HEK293 (cell line): ENCODE measurements around the gene NCOR2.

Experiments
- CTCF ChIA-PET: fragments of 350-600 bp; formaldehyde crosslinking; extraction: SDS; loops from one replicate; lab custom pipeline; 2021; ENCODE audit warnings: antibody characterized with exemption; lab: Yijun Ruan, JAX
- POLR2A ChIA-PET: fragments of 300-600 bp; formaldehyde crosslinking; extraction: SDS; loops from one replicate; lab custom pipeline; 2020; ENCODE audit warnings: antibody characterized with exemption, inconsistent platforms; lab: Yijun Ruan, JAX
- H3K27ac ChIP-seq: fragments of 200-500 bp; sonication (Bioruptor generic); 2 replicates; pipeline ENCODE4 v1.5.1; 2014; ENCODE audit warnings: low read depth, low read length, control low read depth, inconsistent platforms; ENCODE audit errors: extremely low read depth
- H3K36me3 ChIP-seq, 2 experiments: fragments of 200-500 bp in 1 of 2; sonication (Bioruptor generic) in 1 of 2; 1 replicate in 1 of 2; 2 replicates in 1 of 2; pipeline ENCODE4 v1.5.1; 2014 to 2017; ENCODE audit warnings: inconsistent platforms in 2 of 2, low read length in 2 of 2; ENCODE audit not compliant: control insufficient read depth in 2 of 2, insufficient read depth in 1 of 2
- H3K4me1 ChIP-seq: fragments of 200-500 bp; sonication (Bioruptor generic); 2 replicates; pipeline ENCODE4 v1.5.1; 2014; ENCODE audit warnings: mild to moderate bottlenecking, low read length, inconsistent platforms; ENCODE audit not compliant: control insufficient read depth, insufficient read depth
- H3K4me3 ChIP-seq: 2 replicates; pipeline ENCODE4 v1.5.1; 2011; ENCODE audit warnings: low read depth, mild to moderate bottlenecking, control low read depth, low read length, moderate library complexity
- H3K9me3 ChIP-seq: fragments of 200-500 bp; sonication (Bioruptor generic); 2 replicates; pipeline ENCODE4 v1.5.1; 2014; ENCODE audit warnings: low read depth, low read length, inconsistent platforms; ENCODE audit not compliant: control insufficient read depth, insufficient read depth
- AEBP2 ChIP-seq: fragments of 450-650 bp; formaldehyde crosslinking; IDR thresholded peaks from 2 replicates; pipeline ENCODE4 v1.5.1; 2016; ENCODE audit warnings: missing biosample characterization, missing genetic modification characterization, borderline replicate concordance
- KLF10 ChIP-seq: fragments of 450-650 bp; IDR thresholded peaks from 2 replicates; pipeline ENCODE4 v1.5.1; 2018; ENCODE audit warnings: missing biosample characterization, mild to moderate bottlenecking, missing genetic modification characterization
- YY2 ChIP-seq: fragments of 450-650 bp; formaldehyde crosslinking; IDR thresholded peaks from 2 replicates; pipeline ENCODE4 v1.5.1; 2016; ENCODE audit warnings: missing biosample characterization, missing genetic modification characterization
- ZNF157 ChIP-seq: fragments of 450-650 bp; formaldehyde crosslinking; IDR thresholded peaks from 2 replicates; pipeline ENCODE4 v1.5.1; 2016; ENCODE audit warnings: missing biosample characterization, missing genetic modification characterization
- ZNF16 ChIP-seq: fragments of 450-650 bp; formaldehyde crosslinking; IDR thresholded peaks from 2 replicates; pipeline ENCODE4 v1.5.1; 2016; ENCODE audit warnings: low read depth, missing biosample characterization, missing genetic modification characterization
- ZNF302 ChIP-seq: fragments of 450-650 bp; formaldehyde crosslinking; IDR thresholded peaks from 2 replicates; pipeline ENCODE4 v1.5.1; 2016; ENCODE audit warnings: missing biosample characterization, missing genetic modification characterization, low read depth
- ZNF423 ChIP-seq: fragments of 450-650 bp; formaldehyde crosslinking; IDR thresholded peaks from 2 replicates; pipeline ENCODE4 v1.5.1; 2016; ENCODE audit warnings: missing biosample characterization, missing genetic modification characterization
- ZNF624 ChIP-seq: fragments of 450-650 bp; formaldehyde crosslinking; IDR thresholded peaks from 2 replicates; pipeline ENCODE4 v1.5.1; 2017; ENCODE audit warnings: missing biosample characterization, missing genetic modification characterization
- ZNF660 ChIP-seq: fragments of 450-650 bp; IDR thresholded peaks from 2 replicates; pipeline ENCODE4 v1.5.1; 2018; ENCODE audit warnings: missing biosample characterization, mild to moderate bottlenecking, missing genetic modification characterization
- ZNF670 ChIP-seq: fragments of 450-650 bp; formaldehyde crosslinking; IDR thresholded peaks from 2 replicates; pipeline ENCODE4 v1.5.1; 2016; ENCODE audit warnings: missing biosample characterization, missing genetic modification characterization, low read depth
- ZNF747 ChIP-seq: fragments of 450-650 bp; formaldehyde crosslinking; IDR thresholded peaks from 2 replicates; pipeline ENCODE4 v1.5.1; 2016; ENCODE audit warnings: missing biosample characterization, missing genetic modification characterization
- ZNF76 ChIP-seq: fragments of 450-650 bp; formaldehyde crosslinking; IDR thresholded peaks from 2 replicates; pipeline ENCODE4; 2016; ENCODE audit warnings: low read depth, missing biosample characterization, missing genetic modification characterization, borderline replicate concordance
- ZNF843 ChIP-seq: fragments of 450-650 bp; formaldehyde crosslinking; IDR thresholded peaks from 2 replicates; pipeline ENCODE4 v1.5.1; 2016; ENCODE audit warnings: missing biosample characterization, missing genetic modification characterization
- TF ChIP-seq, protein P1 (sequence below): fragments of 450-650 bp; formaldehyde crosslinking; conservative IDR thresholded peaks from 2 replicates; pipeline ENCODE4 v1.5.1; 2016; ENCODE audit warnings: low read depth, missing biosample characterization, missing genetic modification characterization
- TF ChIP-seq, protein P2 (sequence below): fragments of 450-650 bp; formaldehyde crosslinking; IDR thresholded peaks from 2 replicates; pipeline ENCODE4 v1.5.1; 2016; ENCODE audit warnings: missing biosample characterization, missing genetic modification characterization

The NCOR2 gene

GRCh38 chr12:124579921-124580517 is 12.6 kb upstream of the NCOR2 start:
- TF ChIP-seq, protein P1, sequence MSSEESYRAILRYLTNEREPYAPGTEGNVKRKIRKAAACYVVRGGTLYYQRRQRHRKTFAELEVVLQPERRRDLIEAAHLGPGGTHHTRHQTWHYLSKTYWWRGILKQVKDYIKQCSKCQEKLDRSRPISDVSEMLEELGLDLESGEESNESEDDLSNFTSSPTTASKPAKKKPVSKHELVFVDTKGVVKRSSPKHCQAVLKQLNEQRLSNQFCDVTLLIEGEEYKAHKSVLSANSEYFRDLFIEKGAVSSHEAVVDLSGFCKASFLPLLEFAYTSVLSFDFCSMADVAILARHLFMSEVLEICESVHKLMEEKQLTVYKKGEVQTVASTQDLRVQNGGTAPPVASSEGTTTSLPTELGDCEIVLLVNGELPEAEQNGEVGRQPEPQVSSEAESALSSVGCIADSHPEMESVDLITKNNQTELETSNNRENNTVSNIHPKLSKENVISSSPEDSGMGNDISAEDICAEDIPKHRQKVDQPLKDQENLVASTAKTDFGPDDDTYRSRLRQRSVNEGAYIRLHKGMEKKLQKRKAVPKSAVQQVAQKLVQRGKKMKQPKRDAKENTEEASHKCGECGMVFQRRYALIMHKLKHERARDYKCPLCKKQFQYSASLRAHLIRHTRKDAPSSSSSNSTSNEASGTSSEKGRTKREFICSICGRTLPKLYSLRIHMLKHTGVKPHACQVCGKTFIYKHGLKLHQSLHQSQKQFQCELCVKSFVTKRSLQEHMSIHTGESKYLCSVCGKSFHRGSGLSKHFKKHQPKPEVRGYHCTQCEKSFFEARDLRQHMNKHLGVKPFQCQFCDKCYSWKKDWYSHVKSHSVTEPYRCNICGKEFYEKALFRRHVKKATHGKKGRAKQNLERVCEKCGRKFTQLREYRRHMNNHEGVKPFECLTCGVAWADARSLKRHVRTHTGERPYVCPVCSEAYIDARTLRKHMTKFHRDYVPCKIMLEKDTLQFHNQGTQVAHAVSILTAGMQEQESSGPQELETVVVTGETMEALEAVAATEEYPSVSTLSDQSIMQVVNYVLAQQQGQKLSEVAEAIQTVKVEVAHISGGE = no peak
- TF ChIP-seq, all 188 proteins: peak for 0
- ChIA-PET CTCF (interaction anchor here (1.1 to 1.8 kb wide), 2 partner anchors 11 to 15 kb away, joined by 3 to 6 read pairs; no protein-coding TSS in a partner anchor), POLR2A (interaction anchor here (0.6 kb wide), 1 partner anchor 46 kb away, joined by 3 read pairs; no protein-coding TSS in a partner anchor)
- Histone ChIP-seq H3K27ac (no peak overlapping the region), H3K36me3 (no peaks in the 10 kb centered on the region), H3K4me1 (no peaks in the 10 kb centered on the region), H3K4me3 (no peak overlapping the region), H3K9me3 (no peaks in the 10 kb centered on the region; the same call in 1 of the 2 replicates)

DNA sequence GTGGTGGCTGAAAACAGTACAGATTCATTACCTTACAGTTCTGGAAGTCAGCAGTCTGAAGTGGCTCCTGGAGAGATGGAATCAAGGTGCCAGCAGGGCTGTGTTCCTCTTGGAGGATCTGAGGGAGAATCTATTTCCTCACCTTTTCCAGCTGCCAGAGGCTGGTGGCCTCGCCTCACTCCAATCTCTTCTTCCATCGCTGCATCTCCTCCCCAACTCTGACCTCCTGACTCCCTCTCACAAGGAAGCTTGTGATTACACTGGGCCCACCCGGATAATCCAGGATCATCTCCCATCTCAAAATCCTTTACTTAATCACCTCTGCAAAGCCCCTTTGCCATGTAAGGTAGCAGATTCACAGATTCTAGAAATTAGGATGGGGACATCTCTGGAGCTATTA is 11.4 kb upstream of the NCOR2 start:
- ChIA-PET POLR2A (no interaction called here), CTCF (interaction anchor here (1.1 kb wide), 1 partner anchor 16 kb away, joined by 3 read pairs; no protein-coding TSS in a partner anchor)
- Histone ChIP-seq H3K4me3 (no peak overlapping the region), H3K27ac (no peak overlapping the region), H3K36me3 (no peaks in the 10 kb centered on the region), H3K4me1 (no peaks in the 10 kb centered on the region), H3K9me3 (no peaks in the 10 kb centered on the region; the same call in 1 of the 2 replicates)
- TF ChIP-seq ZNF16 (tag by site-specific recombination) = no peak
- no peak for TF ChIP-seq ZNF670 (tag by site-specific recombination)
- no peak for TF ChIP-seq ZNF660 (tag by site-specific recombination)
- no peak for TF ChIP-seq ZNF747 (tag by site-specific recombination)
- TF ChIP-seq KLF10 = no peak
- no peak for TF ChIP-seq ZNF157 (tag by site-specific recombination)
- no peak for TF ChIP-seq ZNF423 (tag by site-specific recombination)
- no peak for TF ChIP-seq ZNF624 (tag by site-specific recombination)
- TF ChIP-seq ZNF76 (tag by site-specific recombination) = no peak
- TF ChIP-seq, protein P2, sequence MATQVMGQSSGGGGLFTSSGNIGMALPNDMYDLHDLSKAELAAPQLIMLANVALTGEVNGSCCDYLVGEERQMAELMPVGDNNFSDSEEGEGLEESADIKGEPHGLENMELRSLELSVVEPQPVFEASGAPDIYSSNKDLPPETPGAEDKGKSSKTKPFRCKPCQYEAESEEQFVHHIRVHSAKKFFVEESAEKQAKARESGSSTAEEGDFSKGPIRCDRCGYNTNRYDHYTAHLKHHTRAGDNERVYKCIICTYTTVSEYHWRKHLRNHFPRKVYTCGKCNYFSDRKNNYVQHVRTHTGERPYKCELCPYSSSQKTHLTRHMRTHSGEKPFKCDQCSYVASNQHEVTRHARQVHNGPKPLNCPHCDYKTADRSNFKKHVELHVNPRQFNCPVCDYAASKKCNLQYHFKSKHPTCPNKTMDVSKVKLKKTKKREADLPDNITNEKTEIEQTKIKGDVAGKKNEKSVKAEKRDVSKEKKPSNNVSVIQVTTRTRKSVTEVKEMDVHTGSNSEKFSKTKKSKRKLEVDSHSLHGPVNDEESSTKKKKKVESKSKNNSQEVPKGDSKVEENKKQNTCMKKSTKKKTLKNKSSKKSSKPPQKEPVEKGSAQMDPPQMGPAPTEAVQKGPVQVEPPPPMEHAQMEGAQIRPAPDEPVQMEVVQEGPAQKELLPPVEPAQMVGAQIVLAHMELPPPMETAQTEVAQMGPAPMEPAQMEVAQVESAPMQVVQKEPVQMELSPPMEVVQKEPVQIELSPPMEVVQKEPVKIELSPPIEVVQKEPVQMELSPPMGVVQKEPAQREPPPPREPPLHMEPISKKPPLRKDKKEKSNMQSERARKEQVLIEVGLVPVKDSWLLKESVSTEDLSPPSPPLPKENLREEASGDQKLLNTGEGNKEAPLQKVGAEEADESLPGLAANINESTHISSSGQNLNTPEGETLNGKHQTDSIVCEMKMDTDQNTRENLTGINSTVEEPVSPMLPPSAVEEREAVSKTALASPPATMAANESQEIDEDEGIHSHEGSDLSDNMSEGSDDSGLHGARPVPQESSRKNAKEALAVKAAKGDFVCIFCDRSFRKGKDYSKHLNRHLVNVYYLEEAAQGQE (tag by site-specific recombination) = no peak
- TF ChIP-seq AEBP2 = no peak
- TF ChIP-seq YY2 (tag by site-specific recombination) = no peak
- no peak for TF ChIP-seq ZNF843 (tag by site-specific recombination)
- TF ChIP-seq ZNF302 (tag by site-specific recombination) = no peak
